ENCODE results near the gene CBX1.
"Not testable (repeated sequence)": the region's sequence is repeated elsewhere in the genome, so short reads cannot be mapped to it uniquely, and the experiment has no call there.

The CBX1 gene

GRCh38 chr17:48123776-48124388, 22.6 kb upstream of the CBX1 start:
- in situ Hi-C loops (cut with HindIII; ENCODE audit: low sequenced_read_pairs), result no loop called here

GRCh38 chr17:48123111-48123510, 21.8 kb upstream of the CBX1 start:
- in situ Hi-C loops (cut with HindIII; ENCODE audit: low sequenced_read_pairs), result no loop called here

GRCh38 chr17:48122665-48123045, 21.4 kb upstream of the CBX1 start:
- in situ Hi-C loops (cut with HindIII; ENCODE audit: low sequenced_read_pairs), result no loop called here

DNA sequence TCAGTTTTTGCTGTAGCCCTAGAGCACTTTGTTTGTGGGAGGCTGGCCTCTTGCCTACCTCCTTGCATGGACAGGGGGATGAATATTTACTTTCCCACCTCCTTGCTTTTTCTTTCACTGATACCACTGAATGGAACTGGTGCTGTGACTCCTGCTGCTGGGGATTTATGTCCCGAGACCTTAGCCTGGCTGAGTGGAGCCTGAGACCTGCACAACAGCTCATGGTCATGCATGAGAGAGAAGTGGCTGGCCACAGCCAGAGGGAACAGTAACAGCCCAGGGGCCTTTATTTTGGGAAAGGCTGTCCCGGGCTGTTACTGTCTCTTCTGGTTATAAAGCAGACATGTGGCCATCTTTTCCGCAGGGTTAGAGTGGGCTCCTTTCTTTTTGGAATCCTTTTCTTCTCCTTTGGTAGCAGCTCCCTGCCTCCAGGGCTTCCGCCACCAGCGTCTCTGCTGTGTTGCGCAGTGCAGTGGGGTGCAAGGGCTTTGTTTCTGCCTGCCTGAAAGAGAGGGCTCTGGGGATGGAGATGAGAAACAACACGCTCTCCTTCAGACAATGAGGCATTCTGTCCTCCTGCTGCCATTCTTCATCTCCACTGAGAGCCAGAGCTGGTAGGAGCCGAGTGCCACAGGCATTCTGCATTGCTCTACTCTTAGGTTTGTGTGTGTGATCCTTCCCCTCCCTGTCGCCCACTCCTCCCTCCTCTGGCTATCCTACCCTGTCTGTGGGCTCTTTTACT, 20.8 kb upstream of the CBX1 start:
- in situ Hi-C loops (cut with HindIII; ENCODE audit: low sequenced_read_pairs), result no loop called here

DNA sequence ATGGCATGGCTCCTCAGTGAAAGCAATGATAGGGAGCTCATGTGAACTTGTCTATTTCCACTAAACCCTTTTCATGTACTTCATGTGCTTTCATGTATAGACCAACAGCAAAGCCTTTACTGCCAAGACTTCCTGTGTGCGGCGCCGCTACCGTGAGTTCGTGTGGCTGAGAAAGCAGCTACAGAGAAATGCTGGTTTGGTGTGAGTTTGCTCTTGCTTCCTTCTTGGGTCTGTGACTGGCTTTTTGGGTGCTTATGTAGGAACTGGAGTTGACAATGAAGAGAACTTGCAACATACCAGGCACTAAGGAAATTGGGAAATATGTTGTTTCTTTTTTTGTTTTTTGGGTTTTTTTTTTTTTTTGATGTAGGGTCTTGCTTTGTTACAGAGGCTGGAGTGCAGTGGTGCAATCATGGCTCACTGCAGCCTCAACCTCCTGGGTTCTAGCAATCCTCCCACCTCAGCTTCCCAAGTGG, 12.0 kb upstream of the CBX1 start:
- in situ Hi-C loops (cut with HindIII; ENCODE audit: low sequenced_read_pairs), result no loop called here

DNA sequence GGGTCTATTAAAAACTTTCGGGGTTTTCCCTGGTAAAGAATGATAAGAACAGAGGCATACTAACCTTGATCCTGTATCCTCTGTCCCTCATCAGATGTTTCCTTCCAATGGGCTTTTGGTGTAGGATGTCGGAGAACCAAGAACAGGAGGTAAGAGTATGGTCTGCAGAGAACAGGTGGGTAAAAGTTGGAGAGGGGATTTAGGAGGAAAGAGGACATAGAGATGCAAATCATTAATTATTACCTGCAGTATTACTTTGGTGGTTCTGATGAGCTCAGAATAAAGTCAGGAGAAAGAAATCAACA, 10.6 kb upstream of the CBX1 start:
- in situ Hi-C loops (cut with HindIII; ENCODE audit: low sequenced_read_pairs), result no loop called here

DNA sequence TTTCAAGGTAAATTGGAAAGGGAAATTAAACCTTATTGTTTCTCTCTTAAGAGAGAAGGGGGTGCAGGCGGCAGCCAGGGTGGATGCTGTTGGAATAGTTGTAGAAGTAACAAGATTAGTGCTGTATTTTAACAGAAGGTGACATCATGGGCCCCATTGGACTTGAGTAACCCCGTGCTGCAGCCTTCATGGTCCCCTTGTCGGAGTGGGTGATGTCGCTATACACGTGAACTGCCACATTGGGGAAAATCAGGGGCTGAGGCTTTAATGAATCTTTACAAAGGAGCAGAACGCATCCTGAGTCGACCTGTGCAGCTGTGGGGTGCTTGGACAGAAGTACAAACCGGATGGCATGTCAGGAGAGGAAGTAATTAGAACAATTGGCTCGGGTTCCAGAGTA, 9.5 kb upstream of the CBX1 start:
- in situ Hi-C loops (cut with HindIII; ENCODE audit: low sequenced_read_pairs), result no loop called here

DNA sequence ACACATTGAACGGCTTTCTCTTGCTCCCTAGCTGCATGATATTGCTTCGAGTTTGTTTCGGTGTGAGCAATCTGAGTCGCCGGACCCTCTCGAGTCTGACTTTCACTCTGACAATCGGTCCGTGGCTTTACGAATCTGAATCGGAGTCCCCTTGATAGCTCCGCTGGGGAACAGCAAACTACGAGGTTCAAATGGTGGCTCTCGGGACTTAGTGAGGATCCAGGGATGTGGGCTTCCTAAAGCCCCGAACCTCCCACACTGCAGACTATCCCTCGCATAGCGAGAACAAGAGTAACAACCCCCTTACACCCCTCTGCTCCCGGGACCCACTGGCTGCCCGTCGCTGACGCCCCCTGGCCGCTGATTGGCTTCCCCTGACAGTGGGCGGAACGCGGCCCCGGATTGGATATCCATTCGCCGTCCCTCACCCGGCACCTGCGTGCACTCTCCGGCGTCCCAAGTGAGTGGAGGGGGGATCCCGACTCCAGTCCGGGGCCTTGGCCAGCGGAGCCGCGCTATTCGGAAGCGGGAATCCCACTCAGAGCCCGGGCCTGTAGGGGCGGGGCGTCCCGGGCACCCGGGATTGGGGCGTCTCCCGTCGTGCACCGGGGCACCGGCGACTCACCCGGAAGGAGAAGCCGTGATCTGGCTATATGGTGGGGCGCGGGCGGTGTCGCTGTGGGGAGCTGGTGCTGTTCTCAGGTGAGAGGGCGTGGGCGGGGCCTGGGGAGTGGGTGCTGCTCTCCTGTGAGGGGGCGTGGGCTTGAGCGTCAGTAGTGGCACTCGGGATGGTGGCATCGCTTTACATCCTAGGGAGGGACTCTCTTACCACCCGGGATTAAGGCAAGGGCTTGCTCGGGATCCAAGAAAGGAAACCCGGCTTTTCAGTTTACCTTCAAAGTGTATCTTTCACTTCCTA, 6.1 kb upstream of the CBX1 start, which contains the start of gene SNX11:
Gene SNX11, plus strand, starts transcription at position 630 of the 919 bp plus-strand sequence. CDS start 4,278 bp downstream, outside the sequence.
- in situ Hi-C loops (cut with HindIII; ENCODE audit: low sequenced_read_pairs), result no loop called here

- in situ Hi-C loops (cut with HindIII; ENCODE audit: low sequenced_read_pairs), result no loop called here
Measured at GRCh38 chr17:48106802-48107136, 5.5 kb upstream of the CBX1 start.

DNA sequence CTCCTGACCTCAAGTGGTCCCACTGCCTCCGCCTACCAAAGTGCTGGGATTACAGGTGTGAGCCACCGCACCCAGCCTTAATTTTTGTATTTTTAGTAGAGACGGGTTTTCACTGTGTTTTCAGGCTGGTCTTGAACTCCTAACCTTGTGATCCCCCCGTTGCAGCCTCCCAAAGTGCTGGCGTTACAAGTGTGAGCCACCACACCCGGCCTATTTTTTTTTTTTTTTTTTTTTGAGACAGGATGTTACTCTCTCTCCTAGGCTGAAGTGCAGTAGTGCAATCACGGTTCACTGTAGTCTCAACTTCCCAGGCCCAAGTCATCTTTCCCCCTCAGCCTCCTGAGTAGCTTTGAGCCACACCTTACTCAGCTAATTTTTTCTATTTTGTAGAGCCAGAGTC, 3.2 kb upstream of the CBX1 start:
- in situ Hi-C loops (cut with HindIII; ENCODE audit: low sequenced_read_pairs), result no loop called here

- in situ Hi-C loops (cut with HindIII; ENCODE audit: low sequenced_read_pairs), result no loop called here
Measured at GRCh38 chr17:48102798-48103715, 1.8 kb upstream of the CBX1 start.

DNA sequence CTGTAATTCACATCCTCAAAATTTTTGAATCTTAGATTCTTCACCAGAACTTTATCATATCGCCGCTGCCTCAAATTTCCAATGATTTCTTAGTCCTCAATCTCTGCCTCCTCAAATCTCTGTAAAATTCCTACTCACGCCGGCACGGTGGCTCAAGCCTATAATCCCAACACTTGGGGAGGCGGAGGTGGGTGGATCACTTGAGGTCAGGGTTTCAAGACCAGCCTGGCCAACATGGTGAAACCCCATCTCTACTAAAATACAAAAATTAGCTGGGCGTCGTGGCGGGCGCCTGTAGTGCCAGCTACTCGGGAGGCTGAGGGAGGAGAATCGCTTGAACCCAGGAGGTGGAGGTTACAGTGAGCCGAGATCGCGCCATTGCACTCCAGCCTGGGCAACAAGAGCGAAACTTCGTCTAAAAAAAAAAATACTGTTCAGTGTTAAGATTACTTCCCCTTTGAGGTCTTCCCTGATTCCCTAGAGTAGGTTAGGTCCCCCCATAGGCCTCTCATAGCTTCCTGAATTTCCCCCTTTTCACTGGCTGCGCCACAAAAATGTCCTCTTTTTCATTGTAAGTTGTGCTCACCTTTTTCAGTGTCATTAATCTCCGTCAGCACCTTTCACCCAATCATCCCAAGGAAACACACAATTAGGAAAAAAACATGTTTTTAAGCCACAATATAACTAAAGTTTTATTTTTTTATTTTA, 919 bp upstream of the CBX1 start:
- in situ Hi-C loops (cut with HindIII; ENCODE audit: low sequenced_read_pairs), result no loop called here

- in situ Hi-C loops (cut with HindIII; ENCODE audit: low sequenced_read_pairs), result no loop called here
Measured at GRCh38 chr17:48100591-48101011, 677 bp downstream of the CBX1 start.

DNA sequence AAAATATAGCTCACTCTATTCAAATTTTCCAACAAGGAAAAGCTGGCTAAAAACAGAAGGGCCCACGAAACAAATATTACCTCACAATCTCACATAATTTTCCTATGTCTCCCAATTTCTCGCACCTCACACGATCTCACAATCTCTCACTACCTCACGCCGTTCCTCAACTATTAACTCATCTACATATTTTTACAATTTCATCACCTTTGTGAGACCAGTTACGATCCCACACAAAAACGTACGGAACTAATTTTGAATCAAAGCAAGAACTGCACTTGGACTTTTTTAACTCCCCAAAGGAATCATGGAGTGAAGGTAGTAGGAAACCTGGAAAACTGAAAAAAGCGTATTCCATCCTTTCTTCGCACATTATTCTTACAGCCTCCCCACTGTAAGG, 1.1 kb downstream of the CBX1 start:
- in situ Hi-C loops (cut with HindIII; ENCODE audit: low sequenced_read_pairs), result no loop called here

GRCh38 chr17:48095611-48096010, 5.7 kb downstream of the CBX1 start:
- in situ Hi-C loops (cut with HindIII; ENCODE audit: low sequenced_read_pairs), result no loop called here

DNA sequence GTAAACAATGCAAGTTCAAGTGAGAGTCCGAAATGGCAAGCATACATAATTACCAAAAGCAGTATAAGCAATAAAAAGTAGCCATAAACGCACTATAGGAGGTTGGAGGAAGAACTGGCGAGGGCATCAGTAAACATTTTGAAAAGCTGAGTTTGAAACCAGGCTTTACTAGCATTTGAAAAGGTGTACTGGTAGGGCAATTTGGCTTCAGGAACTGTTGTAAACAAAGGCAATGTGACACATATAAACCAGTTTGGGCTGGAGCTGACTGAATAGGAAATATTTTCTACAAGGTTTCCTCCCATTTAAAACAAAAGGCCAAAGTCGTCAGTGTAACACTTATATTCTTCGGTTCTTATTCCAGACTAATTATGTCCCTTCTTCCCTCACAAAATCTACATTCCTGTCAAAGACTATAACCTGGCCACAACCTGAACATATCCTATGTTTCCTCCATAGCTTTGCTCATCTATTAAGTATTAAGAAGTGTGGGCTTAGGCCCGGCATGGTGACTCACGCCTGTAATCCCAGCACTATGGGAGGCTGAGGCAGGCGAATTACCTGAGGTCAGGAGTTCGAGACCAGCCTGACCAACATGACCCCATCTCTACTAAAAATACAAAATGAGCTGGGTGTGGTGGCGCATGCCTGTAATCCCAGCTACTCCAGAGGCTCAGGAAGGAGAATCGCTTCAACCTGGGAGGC, 7.8 kb downstream of the CBX1 start:
- in situ Hi-C loops (cut with HindIII; ENCODE audit: low sequenced_read_pairs), result no loop called here

DNA sequence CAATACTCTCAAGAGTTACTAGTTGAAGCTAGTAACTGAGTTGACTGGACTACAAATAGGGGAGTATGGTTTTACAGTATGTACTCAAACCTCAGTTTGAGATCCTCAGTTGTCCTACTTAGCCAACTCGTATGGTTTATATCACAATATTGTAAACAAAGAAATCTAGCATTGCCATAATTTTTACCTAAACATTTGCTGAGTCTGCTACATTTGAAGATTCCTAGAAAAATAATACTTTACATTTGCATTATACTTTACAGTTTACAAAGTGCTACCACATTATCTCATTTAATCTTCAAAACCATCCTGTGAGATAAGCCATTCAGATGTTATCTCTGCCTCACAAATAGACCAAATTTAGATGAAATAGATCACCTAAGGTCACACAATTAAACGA, 16.3 kb downstream of the CBX1 start:
- in situ Hi-C loops (cut with HindIII; ENCODE audit: low sequenced_read_pairs), result no loop called here

DNA sequence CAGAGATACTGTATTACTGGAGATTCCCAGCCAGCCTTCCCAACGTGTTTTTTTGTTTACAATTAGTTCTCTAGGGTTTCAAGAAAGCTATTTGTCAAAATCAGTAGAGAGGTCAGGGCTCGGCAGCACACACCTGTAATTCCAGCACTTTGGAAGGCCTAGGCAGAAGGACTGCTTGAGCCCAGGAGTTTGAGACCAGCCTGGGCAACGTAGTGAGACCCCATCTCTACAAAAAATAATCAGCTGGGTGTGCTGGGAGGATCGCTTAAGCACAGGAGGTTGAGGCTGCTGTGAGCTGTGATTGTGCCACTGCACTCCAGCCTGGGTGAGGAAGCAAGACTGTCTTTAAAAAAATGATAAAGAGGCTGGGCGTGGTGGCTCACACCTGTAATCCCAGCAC, 19.4 kb downstream of the CBX1 start:
- in situ Hi-C loops (cut with HindIII; ENCODE audit: low sequenced_read_pairs), result no loop called here

- in situ Hi-C loops (cut with HindIII; ENCODE audit: low sequenced_read_pairs), result not testable (repeated sequence)
Measured at GRCh38 chr17:48077152-48077551, 24.1 kb downstream of the CBX1 start.

All from DLD1 (cell line).